Activated CD8-positive, alpha-beta memory T cell treated with anti-CD3 and anti-CD28 coated beads, Interleukin-2, amount 10 ng/mL, durations not matched to agents 7 days and 5 days (primary cell): Measurements from ENCODE around the gene MAST2. TPM values are rescaled to one million over a fixed set of nuclear protein-coding genes. Genes with fewer than 3 reads are reported as not detected.
"Not testable (repeated sequence)": the region's sequence is repeated elsewhere in the genome, so short reads cannot be mapped to it uniquely, and the experiment has no call there.

Source experiments
- ATAC-seq: fragments of 150-1000 bp; cut with Tn5 transposase; one replicate; pipeline ENCODE4 v1.10.0; 2021; ENCODE audit warnings: moderate library complexity
- CTCF ChIA-PET: fragments of 350-600 bp; sonication (Branson Sonifier 250); formaldehyde crosslinking; loops from one replicate; lab custom pipeline; 2021; ENCODE audit warnings: antibody characterized with exemption; lab: Charles Lee
- DNase-seq: peaks from one replicate; pipeline ENCODE4 v3.0.0-alpha.2; 2020
- H3K27ac Mint-ChIP-seq: one replicate; pipeline ENCODE4 v1.8.0; 2021; ENCODE audit warnings: mild to moderate bottlenecking, mixed read lengths
- H3K27me3 Mint-ChIP-seq: one replicate; pipeline ENCODE4 v1.8.0; 2021; ENCODE audit warnings: mixed read lengths
- H3K36me3 Mint-ChIP-seq: one replicate; pipeline ENCODE4 v1.8.0; 2021; ENCODE audit warnings: mild to moderate bottlenecking, mixed read lengths
- H3K4me1 Mint-ChIP-seq: one replicate; pipeline ENCODE4 v1.8.0; 2021; ENCODE audit warnings: mixed read lengths
- H3K4me3 Mint-ChIP-seq: one replicate; pipeline ENCODE4 v1.8.0; 2021; ENCODE audit warnings: mild to moderate bottlenecking, moderate library complexity, mixed read lengths
- H3K9me3 Mint-ChIP-seq: one replicate; pipeline ENCODE4 v1.8.0; 2022; ENCODE audit warnings: low read depth, mixed read lengths
- total RNA-seq, 2 experiments: library from RNA; stranded (reverse); gene quantifications; one replicate each; pipeline ENCODE4 v1.2.3, GENCODE V29; 2021

MAST2 gene
- total RNA-seq, 2 experiments from 2014 or later = 29.5 to 35.6 TPM

DNA sequence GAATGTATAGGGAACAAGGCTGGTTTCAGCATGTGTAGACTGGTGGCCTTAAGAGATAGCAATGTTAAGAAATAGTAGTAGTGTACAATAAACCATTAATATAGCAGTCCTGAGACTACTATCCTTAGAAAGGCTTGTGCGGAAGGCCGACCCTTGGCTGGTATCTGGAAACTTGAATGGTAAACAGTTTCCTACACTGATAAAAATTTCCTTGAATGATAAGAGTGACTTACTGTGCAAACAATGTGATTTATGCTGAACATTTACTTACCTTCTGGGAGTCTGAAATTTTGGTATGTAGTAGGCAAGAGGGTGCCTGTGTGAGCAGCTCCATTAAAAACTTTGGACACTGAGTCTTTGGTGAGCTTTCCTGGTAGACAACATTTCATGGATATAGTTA, 44.7 kb downstream of the MAST2 start:
- no peak for ATAC-seq
- Mint-ChIP-seq H3K27me3 (no peaks in the 10 kb centered on the region), H3K4me1 (peaks cover 7% of the 10 kb centered on the region), H3K4me3 (no peak overlapping the region), H3K27ac (no peak overlapping the region), H3K36me3 (peaks cover 32% of the 10 kb centered on the region), H3K9me3 (peaks cover 8% of the 10 kb centered on the region)
- DNase-seq = no peak
- CTCF ChIA-PET = no interaction called here

DNA sequence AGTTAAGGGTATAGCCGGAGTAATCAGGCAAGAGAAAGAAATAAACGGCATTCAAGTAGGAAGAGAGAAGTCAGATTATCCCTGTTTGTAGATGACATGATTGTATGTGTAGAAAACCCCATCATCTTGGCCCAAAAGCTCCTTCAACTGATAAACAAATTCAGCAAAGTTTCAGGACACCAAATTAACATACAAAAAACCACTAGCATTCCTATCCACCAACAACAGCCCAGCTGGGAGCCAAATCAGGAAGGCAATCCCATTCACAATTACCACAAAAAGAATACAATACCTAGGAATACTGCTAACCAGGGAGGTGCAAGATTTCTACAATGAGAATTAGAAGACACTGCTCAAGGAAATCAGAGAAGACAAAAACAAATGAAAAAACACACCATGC, 45.3 kb downstream of the MAST2 start:
- Mint-ChIP-seq H3K27me3 (no peaks in the 10 kb centered on the region), H3K4me1 (peaks cover under 1% of the 10 kb centered on the region), H3K4me3 (no peak overlapping the region), H3K36me3 (peaks cover 32% of the 10 kb centered on the region), H3K27ac (no peak overlapping the region), H3K9me3 (peaks cover 8% of the 10 kb centered on the region)
- CTCF ChIA-PET = no interaction called here
- DNase-seq (no peak), ATAC-seq (no peak)

DNA sequence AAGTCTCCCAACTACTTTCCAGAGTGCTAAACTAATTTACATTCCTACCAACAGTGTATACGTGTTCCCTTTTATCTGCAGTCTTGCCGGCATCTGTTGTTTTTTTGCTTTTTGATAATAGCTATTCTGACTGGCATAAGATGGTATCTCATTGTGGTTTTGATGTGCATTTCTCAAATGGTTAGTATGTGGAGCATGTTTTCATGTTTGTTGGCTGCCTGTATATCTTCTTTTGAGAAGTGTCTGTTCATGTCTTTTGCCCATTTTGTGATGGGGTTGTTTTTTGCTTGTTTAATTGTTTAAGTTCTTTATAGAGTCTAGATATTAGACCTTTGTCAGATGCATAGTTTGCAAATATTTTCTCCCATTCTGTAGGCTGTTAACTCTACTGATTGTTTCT, 46.6 kb downstream of the MAST2 start:
- CTCF ChIA-PET = no interaction called here
- ATAC-seq = no peak
- H3K27me3 Mint-ChIP-seq = no peaks in the 10 kb centered on the region
- H3K4me3 Mint-ChIP-seq = no peak overlapping the region
- no peak overlapping the region for H3K27ac Mint-ChIP-seq
- no peak for DNase-seq
- H3K4me1 Mint-ChIP-seq = no peaks in the 10 kb centered on the region
- H3K36me3 Mint-ChIP-seq = peaks cover 32% of the 10 kb centered on the region
- peaks cover 8% of the 10 kb centered on the region for H3K9me3 Mint-ChIP-seq

DNA sequence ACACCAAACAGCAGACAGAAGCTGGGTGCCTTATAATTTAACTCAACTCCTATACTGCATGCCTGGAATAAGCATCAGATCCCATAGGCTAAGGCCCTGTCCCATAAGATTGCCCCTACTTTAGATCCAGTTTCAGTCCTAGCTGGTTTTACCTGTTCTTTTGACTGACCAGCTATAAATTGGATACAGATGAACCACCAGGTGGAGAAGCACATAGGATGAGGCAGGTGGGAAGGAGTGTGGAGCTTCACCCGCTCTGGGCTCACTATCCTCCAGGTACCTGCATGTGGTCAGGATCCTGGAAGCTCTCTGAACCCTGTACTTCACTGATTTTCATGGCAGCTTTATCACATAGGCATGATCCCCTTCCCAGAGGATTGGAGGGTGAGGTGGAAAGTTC, 51.3 kb downstream of the MAST2 start:
- no peak overlapping the region for H3K27ac Mint-ChIP-seq
- no peak for ATAC-seq
- no peaks in the 10 kb centered on the region for H3K4me1 Mint-ChIP-seq
- peaks cover 4% of the 10 kb centered on the region for H3K9me3 Mint-ChIP-seq
- no peaks in the 10 kb centered on the region for H3K27me3 Mint-ChIP-seq
- CTCF ChIA-PET = interaction anchor here (1.2 kb wide), 1 partner anchor 369 kb away, joined by 3 read pairs; no protein-coding TSS in a partner anchor
- DNase-seq = no peak
- no peak overlapping the region for H3K4me3 Mint-ChIP-seq
- peaks cover 24% of the 10 kb centered on the region for H3K36me3 Mint-ChIP-seq

DNA sequence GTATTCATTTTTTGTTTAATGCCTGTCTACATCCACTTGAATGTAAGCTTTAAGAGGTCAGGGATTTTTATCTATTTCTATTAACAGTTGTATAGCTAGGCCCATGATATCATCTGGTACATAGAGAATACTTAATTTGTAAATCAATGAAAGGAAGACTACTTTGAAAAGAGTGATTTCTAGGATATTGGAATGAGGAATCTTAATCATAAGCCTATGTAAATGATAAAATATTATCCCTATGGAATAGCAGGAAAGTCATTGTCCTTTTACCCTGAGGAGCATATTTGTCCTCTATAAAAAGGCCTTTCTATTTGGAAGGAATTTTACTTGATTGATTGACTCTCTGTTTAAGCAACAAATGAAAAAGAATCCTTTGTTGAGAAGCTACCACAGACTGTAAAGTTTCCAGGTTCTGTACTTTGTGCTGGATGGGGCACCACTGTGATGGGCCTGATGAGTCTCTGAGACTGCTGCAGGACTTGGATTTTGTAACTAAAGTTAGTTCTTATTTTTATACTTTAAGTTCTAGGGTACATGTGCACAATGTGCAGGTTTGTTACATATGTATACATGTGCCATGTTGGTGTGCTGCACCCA, 53.8 kb downstream of the MAST2 start:
- H3K9me3 Mint-ChIP-seq = peaks cover 2% of the 10 kb centered on the region
- DNase-seq (no peak), ATAC-seq (no peak)
- CTCF ChIA-PET = no interaction called here
- peaks cover 10% of the 10 kb centered on the region for H3K36me3 Mint-ChIP-seq
- no peak overlapping the region for H3K27ac Mint-ChIP-seq
- H3K4me3 Mint-ChIP-seq = no peak overlapping the region
- H3K4me1 Mint-ChIP-seq = peaks cover 8% of the 10 kb centered on the region
- no peaks in the 10 kb centered on the region for H3K27me3 Mint-ChIP-seq

DNA sequence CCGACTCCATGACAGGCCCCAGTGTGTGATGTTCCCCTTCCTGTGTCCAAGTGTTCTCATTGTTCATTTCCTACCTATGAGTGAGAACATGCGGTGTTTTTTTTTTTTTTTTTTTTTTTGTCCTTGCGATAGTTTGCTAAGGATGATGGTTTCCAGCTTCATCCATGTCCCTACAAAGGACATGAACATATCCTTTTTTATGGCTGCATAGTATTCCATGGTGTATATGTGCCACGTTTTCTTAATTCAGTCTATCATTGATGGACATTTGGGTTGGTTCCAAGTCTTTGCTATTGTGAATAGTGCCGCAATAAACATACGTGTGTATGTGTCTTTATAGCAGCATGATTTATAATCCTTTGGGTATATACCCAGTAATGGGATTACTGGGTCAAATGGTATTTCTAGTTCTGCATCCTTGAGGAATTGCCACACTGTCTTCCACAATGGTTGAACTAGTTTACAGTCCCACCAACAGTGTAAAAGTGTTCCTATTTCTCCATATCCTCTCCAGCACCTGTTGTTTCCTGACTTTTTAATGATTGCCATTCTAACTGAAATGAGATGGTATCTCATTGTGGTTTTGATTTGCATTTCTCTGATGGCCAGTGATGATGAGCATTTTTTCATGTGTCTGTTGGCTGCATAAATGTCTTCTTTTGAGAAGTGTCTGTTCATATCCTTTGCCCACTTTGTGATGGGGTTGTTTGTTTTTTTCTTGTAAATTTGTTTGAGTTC, 54.5 kb downstream of the MAST2 start:
- H3K27me3 Mint-ChIP-seq, H3K9me3 Mint-ChIP-seq, CTCF ChIA-PET, DNase-seq, ATAC-seq, H3K27ac Mint-ChIP-seq, H3K4me3 Mint-ChIP-seq: not testable (repeated sequence)
- peaks cover 10% of the 10 kb centered on the region for H3K4me1 Mint-ChIP-seq
- H3K36me3 Mint-ChIP-seq = peaks cover 10% of the 10 kb centered on the region

DNA sequence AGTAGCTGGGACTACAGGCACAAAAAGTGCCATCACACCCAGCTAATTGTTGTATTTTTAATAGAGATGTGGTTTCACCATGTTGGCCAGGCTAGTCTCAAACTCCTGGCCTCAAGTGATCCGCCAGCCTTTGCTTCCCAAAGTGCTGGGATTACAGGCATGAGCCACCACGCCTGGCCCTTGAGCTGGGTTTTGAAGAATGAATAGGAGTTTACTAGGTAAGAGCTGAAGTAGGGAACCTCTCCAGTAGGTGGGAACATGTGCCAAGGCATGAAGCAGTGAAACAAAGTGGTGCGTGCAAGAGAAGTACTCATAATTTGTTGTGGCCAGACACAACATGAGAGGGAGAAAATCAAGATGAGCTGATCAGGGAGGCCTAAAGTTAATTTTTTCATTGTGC, 55.8 kb downstream of the MAST2 start:
- DNase-seq (no peak), ATAC-seq (no peak)
- no peaks in the 10 kb centered on the region for H3K27me3 Mint-ChIP-seq
- no peak overlapping the region for H3K27ac Mint-ChIP-seq
- peaks cover 2% of the 10 kb centered on the region for H3K9me3 Mint-ChIP-seq
- H3K4me1 Mint-ChIP-seq = peaks cover 12% of the 10 kb centered on the region
- H3K4me3 Mint-ChIP-seq = no peak overlapping the region
- CTCF ChIA-PET = no interaction called here
- peaks cover 10% of the 10 kb centered on the region for H3K36me3 Mint-ChIP-seq

DNA sequence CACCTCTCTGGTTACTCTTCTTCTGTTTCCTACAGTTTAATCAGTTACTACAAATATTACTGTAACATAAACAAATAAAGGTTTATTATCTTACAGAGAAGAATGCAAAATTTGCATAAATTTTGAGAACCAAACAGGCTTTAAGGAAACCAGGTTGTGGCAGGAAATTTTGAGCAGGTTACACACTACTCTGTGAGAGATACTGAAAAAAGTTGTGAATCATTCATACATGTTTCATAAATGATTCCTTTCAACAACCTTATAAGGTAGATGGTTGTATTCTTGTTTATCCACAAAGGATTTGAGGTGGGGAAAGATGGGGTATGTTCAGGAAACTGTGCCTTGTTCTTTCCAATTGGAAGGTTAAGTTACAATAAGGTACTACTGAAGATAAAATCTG, 58.6 kb downstream of the MAST2 start:
- Mint-ChIP-seq H3K4me3 (no peak overlapping the region), H3K9me3 (peaks cover 2% of the 10 kb centered on the region), H3K4me1 (peaks cover 12% of the 10 kb centered on the region), H3K27me3 (no peaks in the 10 kb centered on the region), H3K36me3 (peaks cover 10% of the 10 kb centered on the region), H3K27ac (no peak overlapping the region)
- ATAC-seq = no peak
- CTCF ChIA-PET = no interaction called here
- DNase-seq = no peak

DNA sequence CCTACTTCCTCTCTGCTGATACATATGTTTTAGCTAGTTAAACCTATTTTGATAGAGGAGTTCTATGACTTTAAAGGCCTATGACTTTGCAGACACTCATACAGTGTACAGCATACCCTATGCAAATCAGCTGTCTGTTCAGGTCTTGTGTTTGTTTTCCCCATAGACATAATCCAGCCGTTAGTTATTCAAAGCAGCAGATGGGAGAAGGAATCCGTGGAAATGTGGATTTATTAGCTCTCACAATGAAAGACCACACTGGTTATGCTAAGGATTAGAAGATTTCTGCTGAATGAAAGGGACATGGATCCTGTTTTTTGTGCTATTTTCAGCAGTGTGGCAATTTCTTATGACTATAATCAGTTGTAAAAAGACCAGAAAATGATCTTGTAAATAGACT, 59.8 kb downstream of the MAST2 start:
- DNase-seq = no peak
- ATAC-seq = no peak
- H3K27me3 Mint-ChIP-seq = no peaks in the 10 kb centered on the region
- H3K27ac Mint-ChIP-seq = no peak overlapping the region
- CTCF ChIA-PET = no interaction called here
- no peaks in the 10 kb centered on the region for H3K9me3 Mint-ChIP-seq
- no peak overlapping the region for H3K4me3 Mint-ChIP-seq
- H3K4me1 Mint-ChIP-seq = peaks cover 14% of the 10 kb centered on the region
- peaks cover 7% of the 10 kb centered on the region for H3K36me3 Mint-ChIP-seq

DNA sequence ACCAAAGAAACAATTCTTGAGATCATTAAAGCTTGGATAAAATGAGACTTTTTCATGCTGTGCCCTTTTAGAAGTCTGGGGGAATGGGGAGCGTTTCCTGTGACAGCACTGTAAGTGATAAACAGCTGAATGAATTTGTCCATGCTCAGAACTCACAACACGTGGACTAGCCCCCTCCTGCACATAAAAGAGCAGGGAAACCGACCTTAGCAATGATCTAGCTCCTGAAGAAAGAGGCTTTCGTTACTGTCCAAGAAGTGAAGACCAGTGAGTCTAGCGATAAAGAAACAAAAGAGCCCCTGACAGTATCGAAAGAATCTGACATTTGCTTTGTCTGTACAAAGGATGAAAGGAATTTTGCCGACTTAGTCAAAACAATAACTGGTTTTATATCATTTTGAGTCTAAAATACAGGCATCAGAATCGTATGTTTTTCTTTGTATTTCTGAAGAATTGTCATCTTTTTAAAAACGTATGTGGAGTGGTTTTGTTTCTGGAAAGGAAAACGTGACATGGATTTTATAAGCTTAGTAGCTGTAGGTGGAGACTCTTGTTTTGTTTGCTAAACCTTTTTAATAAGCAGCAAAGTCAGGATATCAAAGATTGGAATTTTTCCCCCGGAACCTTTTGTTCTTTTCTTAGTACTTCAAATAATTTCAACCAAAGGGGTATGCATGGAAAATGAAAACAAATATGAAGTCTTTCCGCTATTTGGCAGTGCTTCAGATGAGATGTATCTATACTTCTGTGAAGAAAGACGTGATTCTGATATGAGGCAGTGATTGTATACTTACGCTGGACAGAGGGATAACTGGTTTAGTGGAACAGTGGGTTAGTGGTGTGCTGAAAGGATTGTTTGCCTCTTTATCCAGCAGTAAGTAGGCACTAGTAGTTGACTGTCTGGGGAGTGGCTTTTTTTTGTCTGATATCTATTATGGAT, 61.0 kb downstream of the MAST2 start:
- Mint-ChIP-seq H3K4me3 (no peak overlapping the region), H3K27ac (no peak overlapping the region), H3K4me1 (peaks cover 14% of the 10 kb centered on the region), H3K9me3 (no peaks in the 10 kb centered on the region), H3K27me3 (peaks cover 3% of the 10 kb centered on the region), H3K36me3 (peaks cover 3% of the 10 kb centered on the region)
- DNase-seq = no peak
- ATAC-seq = no peak
- CTCF ChIA-PET = no interaction called here

DNA sequence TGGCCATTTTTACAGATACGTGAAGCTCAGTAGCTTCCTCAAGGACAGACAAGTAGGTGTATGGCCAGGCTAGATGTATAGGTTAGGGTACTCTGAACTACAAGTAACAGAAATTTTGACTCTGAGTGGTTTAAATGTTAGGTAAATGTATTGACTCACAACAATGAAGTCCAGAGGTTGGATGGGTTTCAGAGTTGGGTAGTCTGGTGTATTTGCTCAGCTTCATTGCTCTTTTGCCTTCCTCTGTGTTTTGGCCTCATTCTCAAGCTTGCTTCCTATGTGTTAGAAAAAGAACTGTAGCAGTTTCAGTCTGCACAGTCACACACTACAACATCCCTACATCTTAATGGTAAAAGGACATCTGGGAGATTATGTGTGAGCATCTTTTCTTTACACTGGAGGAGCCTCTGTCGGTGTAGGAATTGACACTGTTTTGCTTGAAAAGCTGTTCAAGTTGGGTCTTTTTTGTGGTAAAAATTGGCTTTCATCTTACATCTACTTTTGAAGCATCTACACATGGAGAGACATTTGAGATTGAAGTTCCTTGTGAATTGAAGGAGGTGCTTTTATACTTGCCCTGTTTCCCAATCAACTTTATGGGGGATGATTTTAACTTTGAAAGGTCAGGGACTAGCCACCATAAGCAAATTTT, 64.4 kb downstream of the MAST2 start:
- Mint-ChIP-seq H3K27me3 (peaks cover 3% of the 10 kb centered on the region), H3K27ac (no peak overlapping the region), H3K9me3 (no peaks in the 10 kb centered on the region), H3K4me3 (no peak overlapping the region), H3K36me3 (no peaks in the 10 kb centered on the region), H3K4me1 (peaks cover 5% of the 10 kb centered on the region)
- DNase-seq (no peak), ATAC-seq (no peak)
- CTCF ChIA-PET = no interaction called here

DNA sequence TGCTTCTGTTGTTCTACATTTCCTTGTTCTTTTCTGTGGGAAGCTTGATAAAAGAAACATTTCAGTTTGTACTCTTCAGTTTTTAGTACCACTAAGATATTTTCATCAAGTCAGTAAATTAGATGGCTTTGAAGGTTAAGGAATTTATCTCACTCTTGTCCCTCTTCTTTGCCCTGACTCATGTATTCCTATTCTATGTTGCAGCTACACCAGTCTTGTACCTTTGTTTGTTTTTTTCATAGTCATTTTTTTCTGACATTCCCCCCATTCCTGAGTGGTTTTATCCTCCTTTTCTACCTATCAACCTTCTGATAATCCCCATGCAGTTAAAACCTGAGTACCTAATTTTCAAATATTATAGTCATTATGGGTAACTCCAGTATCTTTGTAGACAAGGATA, 65.4 kb downstream of the MAST2 start:
- CTCF ChIA-PET = interaction anchor here (0.8 kb wide), 1 partner anchor 11 kb away, joined by 3 read pairs; no protein-coding TSS in a partner anchor
- Mint-ChIP-seq H3K9me3 (no peaks in the 10 kb centered on the region), H3K36me3 (no peaks in the 10 kb centered on the region), H3K27me3 (peaks cover 3% of the 10 kb centered on the region), H3K4me3 (no peak overlapping the region), H3K27ac (no peak overlapping the region), H3K4me1 (peaks cover 2% of the 10 kb centered on the region)
- ATAC-seq (no peak), DNase-seq (no peak)

DNA sequence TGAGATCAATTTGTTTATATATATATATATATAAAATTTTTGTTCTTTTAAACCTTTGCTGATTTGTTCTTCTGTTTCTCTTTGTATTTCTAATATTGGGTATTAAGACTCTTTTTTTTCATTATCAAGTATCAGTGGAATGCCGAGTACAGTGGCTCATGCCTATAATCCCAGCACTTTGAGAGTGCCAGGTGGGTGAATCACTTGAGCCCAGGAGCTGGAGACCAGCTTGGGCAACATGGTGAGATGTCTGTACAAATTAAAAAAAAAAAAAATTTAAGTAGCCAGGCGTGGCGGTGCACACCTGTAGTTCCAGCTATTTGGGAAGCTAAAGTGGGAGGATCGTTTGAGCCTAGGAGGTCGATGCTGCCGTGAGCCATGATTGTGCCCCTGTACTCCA, 67.1 kb downstream of the MAST2 start:
- H3K27ac Mint-ChIP-seq = no peak overlapping the region

More for the DNA sequence above, 67.1 kb downstream of the MAST2 start:
- DNase-seq (no peak), ATAC-seq (no peak)
- Mint-ChIP-seq H3K4me3 (no peak overlapping the region), H3K4me1 (peaks cover 2% of the 10 kb centered on the region), H3K36me3 (no peaks in the 10 kb centered on the region), H3K9me3 (no peaks in the 10 kb centered on the region), H3K27me3 (peaks cover 3% of the 10 kb centered on the region)
- CTCF ChIA-PET = no interaction called here
